ENCODE results near the gene EFNA5. TPM values are rescaled to one million over a fixed set of nuclear protein-coding genes. Genes with fewer than 3 reads are reported as not detected.

EFNA5 gene
- polyA plus RNA-seq, 10 donors: 3.0 to 18.5 (median 4.8) TPM

DNA sequence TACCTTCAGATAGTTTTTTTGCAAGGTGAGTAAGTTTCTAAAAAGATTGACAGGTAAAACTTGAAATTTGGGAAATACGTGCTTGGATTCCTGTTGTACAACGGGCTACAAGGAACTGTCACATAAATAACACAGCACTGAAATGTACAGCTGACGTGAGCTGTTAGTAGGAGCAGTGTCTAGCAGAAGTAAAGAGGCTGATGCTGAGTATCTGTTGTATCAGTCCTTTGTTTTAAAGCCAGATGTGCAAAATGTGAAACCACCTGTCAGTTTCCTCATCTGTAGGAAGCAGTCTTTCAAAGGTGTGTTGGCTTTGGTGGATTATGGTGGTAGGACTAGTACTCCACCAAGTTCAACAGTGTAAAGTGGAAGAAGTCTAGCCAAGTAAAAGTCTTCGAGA lies 122.3 kb downstream of the EFNA5 start:
- DNase-seq: no peak

- DNase-seq: no peak
Observed at GRCh38 chr5:107546719-107547118, 124.0 kb downstream of the EFNA5 start.

GRCh38 chr5:107545486-107545885 lies 125.3 kb downstream of the EFNA5 start:
- DNase-seq: no peak

- DNase-seq: no peak
Observed at GRCh38 chr5:107544967-107545366, 125.8 kb downstream of the EFNA5 start.

GRCh38 chr5:107544476-107544875 lies 126.3 kb downstream of the EFNA5 start:
- DNase-seq: no peak

- DNase-seq: no peak
Observed at GRCh38 chr5:107543868-107544267, 126.9 kb downstream of the EFNA5 start.

DNA sequence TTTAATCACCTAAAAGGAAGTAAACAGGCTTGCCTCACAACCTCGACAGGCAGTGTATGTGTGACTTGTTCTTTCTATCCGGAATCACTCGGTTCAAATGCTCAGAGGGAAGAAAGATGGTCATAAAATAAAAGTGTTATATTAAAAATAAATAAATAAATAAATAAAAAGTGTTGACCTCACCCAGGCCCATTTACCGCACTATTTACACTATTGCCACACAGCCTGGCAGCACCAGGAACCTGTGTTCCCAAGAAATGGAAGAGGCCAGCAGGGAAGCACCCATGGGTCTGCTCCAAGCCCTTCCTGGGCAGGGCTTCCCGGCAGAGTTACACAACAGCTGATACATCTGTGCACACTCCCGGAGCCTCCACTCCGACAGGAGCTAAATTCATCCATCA lies 127.9 kb downstream of the EFNA5 start:
- DNase-seq: peak in 2 of 3 donors; percentile 44 to 46

- DNase-seq: peak in 2 of 3 donors; percentile 27 to 64
Observed at GRCh38 chr5:107542428-107542827, 128.3 kb downstream of the EFNA5 start.

DNA sequence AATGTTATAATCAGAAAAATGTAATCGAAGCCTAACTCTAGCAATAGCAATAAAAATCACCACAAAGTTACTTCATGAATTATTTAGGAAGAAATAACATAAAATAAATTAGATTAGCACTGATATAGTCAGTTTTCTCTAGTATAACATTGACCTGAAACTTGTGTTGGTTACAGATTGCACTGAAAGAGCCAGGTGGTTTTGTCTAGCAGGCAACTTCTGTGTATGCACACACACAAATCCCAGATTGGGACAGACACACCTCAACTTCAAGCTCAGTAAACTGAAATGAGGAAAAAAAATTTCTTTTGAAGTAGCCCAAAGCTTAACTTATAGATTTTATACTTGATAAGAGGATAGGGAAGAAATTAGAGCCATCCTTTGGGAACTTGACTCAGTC lies 129.3 kb downstream of the EFNA5 start:
- no peak for DNase-seq

- DNase-seq: no peak
Observed at GRCh38 chr5:107539726-107540330, 130.9 kb downstream of the EFNA5 start.

GRCh38 chr5:107538805-107539445 lies 131.8 kb downstream of the EFNA5 start:
- DNase-seq: peak in 1 of 3 donors; percentile 25

DNA sequence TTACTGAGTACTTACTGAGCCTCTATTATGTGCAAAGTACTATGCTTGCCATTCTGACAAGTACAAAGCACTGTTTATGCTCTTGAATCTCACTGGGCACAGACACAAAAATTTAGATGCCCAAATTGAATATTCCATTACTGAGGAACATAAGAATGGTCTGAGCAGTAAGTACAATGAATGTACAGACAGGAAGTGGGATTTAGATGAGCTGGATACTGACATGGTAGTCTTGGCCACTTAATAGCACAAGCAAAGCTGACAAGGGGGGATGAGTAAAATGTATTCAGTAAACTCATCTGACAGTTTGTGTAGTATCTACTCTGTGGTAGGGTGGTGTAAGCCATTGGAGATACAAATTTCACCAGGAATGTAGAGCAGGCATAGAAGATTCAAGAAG lies 132.4 kb downstream of the EFNA5 start:
- no peak for DNase-seq

DNA sequence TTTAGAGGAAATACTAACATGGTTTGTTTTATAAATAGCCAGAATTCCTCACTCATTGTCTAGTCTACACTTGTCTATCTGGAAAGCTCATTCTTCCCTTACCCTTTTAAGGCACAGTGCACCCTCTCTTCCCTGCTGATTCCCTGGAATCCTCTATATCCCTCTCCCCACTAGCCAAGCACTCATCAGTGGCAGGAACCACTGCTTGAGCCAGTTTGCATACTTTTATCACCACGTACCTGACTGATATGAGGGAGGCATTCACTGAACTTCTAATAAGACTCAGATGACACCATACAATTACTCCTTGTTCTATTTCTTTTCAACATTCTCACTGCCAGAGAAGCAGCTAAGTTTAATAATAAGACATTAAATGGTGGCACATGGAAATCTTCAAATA lies 134.9 kb downstream of the EFNA5 start:
- no peak for DNase-seq

GRCh38 chr5:107533910-107534876 lies 136.5 kb downstream of the EFNA5 start:
- no peak for DNase-seq

- no peak for DNase-seq
Observed at GRCh38 chr5:107532916-107533315, 137.8 kb downstream of the EFNA5 start.

- no peak for DNase-seq
Observed at GRCh38 chr5:107532169-107532878, 138.4 kb downstream of the EFNA5 start.

GRCh38 chr5:107531308-107531707 lies 139.4 kb downstream of the EFNA5 start:
- DNase-seq: no peak

DNA sequence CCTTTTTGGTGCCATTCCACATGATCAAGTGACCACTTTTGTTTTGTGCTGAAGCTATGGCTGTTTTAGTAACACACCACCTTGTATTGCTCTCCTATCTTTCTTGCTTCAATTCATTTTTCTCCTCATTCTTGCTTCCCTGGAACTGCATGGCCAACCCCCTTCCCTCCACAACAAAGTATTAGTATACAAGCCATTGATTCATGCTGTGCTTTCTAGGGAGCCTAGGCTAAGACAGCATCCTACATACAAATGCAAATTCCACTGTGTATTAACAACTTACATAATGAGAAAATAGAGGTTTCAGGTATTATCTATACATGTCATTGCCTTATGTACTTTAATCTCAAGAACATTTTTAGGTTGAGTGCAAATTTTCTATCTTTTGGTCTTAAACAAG lies 141.1 kb downstream of the EFNA5 start:
- no peak for DNase-seq

DNA sequence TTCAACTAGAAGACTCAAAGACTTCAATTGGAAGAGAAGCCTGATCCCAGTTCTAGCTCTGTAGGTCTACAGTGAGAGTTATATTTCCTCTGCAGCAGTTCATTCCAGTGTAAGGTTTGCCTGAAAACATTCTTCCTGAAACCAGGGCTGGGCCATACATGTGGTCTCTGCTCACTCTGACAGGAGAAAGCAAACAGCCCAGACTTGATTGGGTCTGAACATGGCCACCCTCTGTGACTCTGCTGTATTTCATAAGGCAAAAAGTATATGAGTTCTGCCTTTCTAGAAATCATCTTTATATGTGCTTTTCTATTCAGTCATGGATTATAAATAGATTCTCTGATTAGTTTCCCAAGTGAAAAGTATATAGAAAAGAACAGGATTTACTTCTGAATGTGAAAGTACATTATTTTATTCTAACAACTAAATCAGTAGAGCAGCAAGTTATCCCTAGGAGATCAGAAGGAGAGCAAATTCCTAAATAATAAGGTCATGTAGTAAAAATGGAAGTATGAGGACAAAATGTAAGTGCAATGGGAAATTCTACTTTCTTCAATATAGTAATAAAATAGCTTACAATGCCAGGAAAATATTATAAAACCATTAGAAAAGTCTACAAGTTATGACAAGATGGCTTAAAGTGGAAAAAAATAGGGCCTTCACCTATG lies 144.3 kb downstream of the EFNA5 start:
- DNase-seq: peak in 1 of 3 donors; percentile 31

- DNase-seq: no peak
Observed at GRCh38 chr5:107524111-107524510, 146.6 kb downstream of the EFNA5 start.

- no peak for DNase-seq
Observed at GRCh38 chr5:107523029-107523680, 147.6 kb downstream of the EFNA5 start.
